H1 (cell line): ENCODE measurements around the gene DYNAP. TPM values are rescaled to one million over a fixed set of nuclear protein-coding genes. Genes with fewer than 3 reads are reported as not detected.

Experiments
- CTCF ChIA-PET: fragments of 300-600 bp; sonication (Branson Sonifier 250); formaldehyde crosslinking; loops from one replicate; lab custom pipeline; 2021; ENCODE audit not compliant: partially characterized antibody; lab: Charles Lee
- POLR2A ChIA-PET: fragments of 300-600 bp; sonication (Branson Sonifier 250); formaldehyde crosslinking; loops from one replicate; lab custom pipeline; 2021; ENCODE audit warnings: inconsistent platforms; ENCODE audit not compliant: partially characterized antibody; lab: Charles Lee
- DNase-seq, 2 experiments: peaks; one replicate each; pipeline versions ENCODE4 v3.0.0 to v3.0.0-alpha.2; 2010 to 2022; ENCODE audit warnings: low spot score in 2 of 2, low read depth in 1 of 2, mixed read lengths in 1 of 2
- FAIRE-seq: peaks from 2 replicates; lab custom pipeline; 2011; peaks lifted over from hg19 to GRCh38; lab: Jason Lieb, UNC
- H2AFZ ChIP-seq: 2 replicates; pipeline ENCODE4 v1.8.1; 2012; ENCODE audit warnings: low read length, inconsistent platforms
- H2AK5ac ChIP-seq: 2 replicates; pipeline ENCODE4 v1.6.1; 2013; ENCODE audit warnings: low read depth, low read length
- H2BK120ac ChIP-seq: replicated peaks from 2 replicates; pipeline ENCODE3; 2013; ENCODE audit warnings: low read depth, low read length, inconsistent platforms
- H2BK12ac ChIP-seq: 2 replicates; pipeline ENCODE4 v1.6.1; 2013; ENCODE audit warnings: low read depth, low read length
- H2BK15ac ChIP-seq: 2 replicates; pipeline ENCODE4 v1.6.1; 2013; ENCODE audit warnings: low read length
- H2BK20ac ChIP-seq: 2 replicates; pipeline ENCODE4 v1.6.1; 2013; ENCODE audit warnings: low read length
- H2BK5ac ChIP-seq: 2 replicates; pipeline ENCODE4 v1.6.1; 2013; ENCODE audit warnings: low read depth, low read length
- H3K14ac ChIP-seq: 2 replicates; pipeline ENCODE4 v1.6.1; 2013; ENCODE audit warnings: inconsistent platforms; ENCODE audit not compliant: insufficient read length
- H3K18ac ChIP-seq: 2 replicates; pipeline ENCODE4 v1.6.1; 2013; ENCODE audit warnings: low read length; ENCODE audit errors: extremely low read depth
- H3K23ac ChIP-seq: 2 replicates; pipeline ENCODE4 v1.6.1; 2013; ENCODE audit warnings: inconsistent platforms; ENCODE audit not compliant: insufficient read length
- H3K23me2 ChIP-seq: 2 replicates; pipeline ENCODE4 v1.6.1; 2013; ENCODE audit warnings: low read depth, low read length
- H3K27ac ChIP-seq: 2 replicates; pipeline ENCODE4 v1.6.1; 2011; ENCODE audit warnings: low read depth, low read length, inconsistent platforms
- H3K27me3 ChIP-seq, 4 experiments: replicated peaks in 1 of 4; 1 replicate in 1 of 4; 2 replicates in 3 of 4; pipeline versions ENCODE4 v1.6.1 to v1.8.1; 2011 to 2013; ENCODE audit warnings: low read length in 3 of 4, mild to moderate bottlenecking in 3 of 4, inconsistent platforms in 2 of 4, mixed read lengths in 2 of 4, moderate library complexity in 1 of 4; ENCODE audit not compliant: control insufficient read depth in 3 of 4, insufficient read depth in 3 of 4; ENCODE audit errors: extremely low read depth in 1 of 4
- H3K36me3 ChIP-seq, 4 experiments: 2 replicates each; pipeline versions ENCODE4 v1.6.1 to v1.8.1; 2011 to 2013; ENCODE audit warnings: mild to moderate bottlenecking in 4 of 4, low read length in 3 of 4, moderate library complexity in 2 of 4, control low read depth in 1 of 4, inconsistent platforms in 1 of 4; ENCODE audit not compliant: insufficient read depth in 4 of 4, control insufficient read depth in 2 of 4
- H3K4ac ChIP-seq: replicated peaks from 2 replicates; pipeline ENCODE3; 2013; ENCODE audit warnings: low read length, low read depth, mixed read lengths, inconsistent platforms; ENCODE audit not compliant: insufficient read length
- H3K4me1 ChIP-seq, 4 experiments: replicated peaks in 1 of 4; 1 replicate in 1 of 4; 2 replicates in 3 of 4; pipeline versions ENCODE4 v1.6.1 to v1.8.1; 2011 to 2013; ENCODE audit warnings: low read length in 3 of 4, inconsistent platforms in 2 of 4, mixed read lengths in 1 of 4; ENCODE audit not compliant: insufficient read depth in 4 of 4, control insufficient read depth in 3 of 4
- H3K4me2 ChIP-seq, 2 experiments: 2 replicates each; pipeline versions ENCODE4 v1.6.1 to v1.8.1; 2011 to 2013; ENCODE audit warnings: low read depth in 2 of 2, low read length in 2 of 2, control low read depth in 1 of 2, inconsistent platforms in 1 of 2, mild to moderate bottlenecking in 1 of 2; ENCODE audit not compliant: insufficient read depth in 1 of 2
- H3K4me3 ChIP-seq, 4 experiments: fragments of 200-600, 300-600 bp in 1 of 4; sonication (generic), shearing (Covaris generic), sonication (Bioruptor Twin) in 1 of 4; 2 replicates each; pipeline versions ENCODE4 v1.5.1 to v1.8.1; 2011 to 2016; ENCODE audit warnings: low read length in 4 of 4, low read depth in 3 of 4, control low read depth in 2 of 4, inconsistent platforms in 2 of 4, mild to moderate bottlenecking in 2 of 4, mixed read lengths in 1 of 4, moderate library complexity in 1 of 4; ENCODE audit not compliant: insufficient read depth in 2 of 4; ENCODE audit errors: extremely low read depth in 1 of 4
- H3K56ac ChIP-seq: replicated peaks from 2 replicates; pipeline ENCODE3; 2013; ENCODE audit warnings: low read depth, mild to moderate bottlenecking, mixed read lengths, low read length, inconsistent platforms; ENCODE audit not compliant: insufficient read length
- H3K79me1 ChIP-seq: 2 replicates; pipeline ENCODE4 v1.6.1; 2013; ENCODE audit warnings: low read depth, low read length, control low read depth
- H3K79me2 ChIP-seq, 2 experiments: 2 replicates each; pipeline versions ENCODE4 v1.6.1 to v1.8.1; 2012 to 2013; ENCODE audit warnings: low read length in 2 of 2, mild to moderate bottlenecking in 2 of 2, inconsistent platforms in 1 of 2; ENCODE audit not compliant: insufficient read depth in 2 of 2, control insufficient read depth in 1 of 2
- H3K9ac ChIP-seq, 4 experiments: replicated peaks in 1 of 4; 1 replicate in 1 of 4; 2 replicates in 3 of 4; pipeline versions ENCODE4 v1.6.1 to v1.8.1; 2011 to 2013; ENCODE audit warnings: low read depth in 3 of 4, low read length in 3 of 4, control low read depth in 2 of 4, mild to moderate bottlenecking in 2 of 4, moderate library complexity in 2 of 4, inconsistent platforms in 1 of 4; ENCODE audit errors: extremely low read depth in 1 of 4
- H3K9me3 ChIP-seq, 2 experiments: 2 replicates each; pipeline versions ENCODE4 v1.6.1 to v1.8.1; 2012 to 2013; ENCODE audit warnings: mild to moderate bottlenecking in 2 of 2, moderate library complexity in 2 of 2, control low read depth in 1 of 2, inconsistent platforms in 1 of 2, low read depth in 1 of 2, low read length in 1 of 2, mixed read lengths in 1 of 2; ENCODE audit not compliant: insufficient read depth in 2 of 2
- H4K20me1 ChIP-seq, 2 experiments: replicated peaks in 1 of 2; 2 replicates each; pipeline versions ENCODE3 to v1.8.1; 2011 to 2013; ENCODE audit warnings: inconsistent platforms in 2 of 2, low read length in 2 of 2, mild to moderate bottlenecking in 1 of 2; ENCODE audit not compliant: insufficient read depth in 2 of 2, control insufficient read depth in 1 of 2
- H4K5ac ChIP-seq: 2 replicates; pipeline ENCODE4 v1.6.1; 2013; ENCODE audit warnings: low read length, low read depth, mixed read lengths, inconsistent platforms; ENCODE audit not compliant: insufficient read length
- H4K8ac ChIP-seq: 2 replicates; pipeline ENCODE4 v1.8.0; 2013; ENCODE audit warnings: mild to moderate bottlenecking, moderate library complexity, low read length, inconsistent platforms; ENCODE audit not compliant: insufficient read depth; ENCODE audit errors: extremely low read depth
- H4K91ac ChIP-seq: replicated peaks from 2 replicates; pipeline ENCODE3; 2013; ENCODE audit warnings: low read length, mixed read lengths, inconsistent platforms; ENCODE audit not compliant: insufficient read length
- BACH1 ChIP-seq: IDR thresholded peaks from 2 replicates; pipeline ENCODE4 v1.6.1; 2012; ENCODE audit warnings: low read length, improper control_type of control experiment
- FOSL1 ChIP-seq: IDR thresholded peaks from 2 replicates; pipeline ENCODE4 v1.6.1; 2011; ENCODE audit warnings: mild to moderate bottlenecking, low read depth, low read length, moderate library complexity; ENCODE audit not compliant: insufficient read depth
- KDM4A ChIP-seq: IDR thresholded peaks from one replicate; pipeline ENCODE4 v1.7.1; 2012; ENCODE audit warnings: low read depth, mild to moderate bottlenecking, moderate library complexity, low read length, inconsistent platforms; ENCODE audit not compliant: severe bottlenecking
- KDM5A ChIP-seq: fragments of 200-600 bp; IDR thresholded peaks from 2 replicates; pipeline ENCODE4 v1.7.1; 2012; ENCODE audit warnings: mild to moderate bottlenecking, low read length, inconsistent platforms, mixed read lengths
- MAX ChIP-seq: IDR thresholded peaks from 2 replicates; pipeline ENCODE4 v1.6.1; 2012; ENCODE audit warnings: inconsistent platforms
- NANOG ChIP-seq: IDR thresholded peaks from 2 replicates; pipeline ENCODE4 v1.6.1; 2011; ENCODE audit warnings: low read length, low read depth, mild to moderate bottlenecking, inconsistent platforms; ENCODE audit not compliant: insufficient read depth, poor library complexity, severe bottlenecking
- RBBP5 ChIP-seq: IDR thresholded peaks from 2 replicates; pipeline ENCODE4 v1.7.1; 2012; ENCODE audit warnings: low read depth, mild to moderate bottlenecking, inconsistent platforms, low read length, moderate library complexity, borderline replicate concordance
- TBP ChIP-seq: IDR thresholded peaks from 2 replicates; pipeline ENCODE4 v1.6.1; 2011; ENCODE audit warnings: low read depth, low read length, improper control_type of control experiment
- TEAD4 ChIP-seq: IDR thresholded peaks from 2 replicates; pipeline ENCODE4 v1.6.1; 2012; ENCODE audit warnings: low read depth, low read length, inconsistent platforms, mixed read lengths
- ZNF274 ChIP-seq: IDR thresholded peaks from 2 replicates; pipeline ENCODE4 v1.7.0; 2012; ENCODE audit warnings: low read length, borderline replicate concordance; ENCODE audit errors: extremely low read depth
- WGBS, 2 experiments: shearing (Covaris generic) in 1 of 2; methylation state at CpG; one replicate each; pipeline versions ENCODE4 v1.1.6 to v1.1.7; 2013 to 2015; ENCODE audit warnings: low lambda C conversion rate in 2 of 2, mixed read lengths in 2 of 2, inconsistent platforms in 1 of 2, low coverage in 1 of 2, missing lambda C conversion rate in 1 of 2; ENCODE audit not compliant: insufficient replicate concordance in 2 of 2, insufficient coverage in 1 of 2, insufficient read length in 1 of 2; ENCODE audit errors: extremely low coverage in 1 of 2, missing lambda C conversion rate in 1 of 2; 5-methylcytosine and 5-hydroxymethylcytosine counted together
- polyA plus RNA-seq, 7 experiments: library from polyadenylated mRNA; depleted of rRNA in 3 of 7; stranded (reverse) in 5 of 7; unstranded in 2 of 7; fragments of >200 nt in 5 of 7; fragments of 200-250 nt in 2 of 7; gene quantifications; 1 replicate in 5 of 7; 2 replicates in 1 of 7; 4 replicates in 1 of 7; pipeline versions ENCODE4 v1.2.1 to v1.2.3, GENCODE V29; 2011 to 2013; ENCODE audit warnings: missing spikeins in 2 of 7, mixed read lengths in 2 of 7
- total RNA-seq: library from RNA; stranded (reverse); fragmentation: NEBNext Ultra II Directional; extraction: Animal tissue kit (Norgen Biotek cat#: 25700); gene quantifications from 2 replicates; pipeline ENCODE4 v1.2.1, GENCODE V29; 2021

The DYNAP gene
- total and polyA plus RNA-seq, 2 of the 8 experiments (the other 6 are each of a cell fraction or from before 2014, with no cell fraction given), result 0.22 to 1.5 TPM

- no peak overlapping the region for H3K14ac ChIP-seq
- DNase-seq (no peak), FAIRE-seq (no peak)
- H2AK5ac ChIP-seq, result no peak overlapping the region
- no peaks in the 10 kb centered on the region for H4K20me1 ChIP-seq
- H4K91ac ChIP-seq, result no peak overlapping the region
- H2BK20ac ChIP-seq, result no peak overlapping the region
- no peaks in the 10 kb centered on the region for H3K36me3 ChIP-seq
- H3K4me3 ChIP-seq, result no peak overlapping the region
- H3K4ac ChIP-seq, result no peak overlapping the region
- H3K9ac ChIP-seq, result no peak overlapping the region
- H3K79me1 ChIP-seq, result no peaks in the 10 kb centered on the region
- no peak for TF ChIP-seq RBBP5
- no peak for TF ChIP-seq BACH1
- TF ChIP-seq KDM4A, result no peak
- no peak for TF ChIP-seq TEAD4
- no peak for TF ChIP-seq TBP
- TF ChIP-seq MAX, result no peak
- no peak for TF ChIP-seq NANOG
- TF ChIP-seq ZNF274, result no peak
- no peak for TF ChIP-seq FOSL1
- TF ChIP-seq KDM5A, result no peak
- H2BK12ac ChIP-seq, result no peak overlapping the region
- ChIA-PET CTCF (interaction anchor here (0.9 to 2.1 kb wide), 3 partner anchors 10 to 59 kb away, joined by 3 to 4 read pairs (median 3); no protein-coding TSS in a partner anchor), POLR2A (no interaction called here)
- H2AFZ ChIP-seq, result no peak overlapping the region
- H2BK120ac ChIP-seq, result no peak overlapping the region
- no peaks in the 10 kb centered on the region for H3K27me3 ChIP-seq
- no peak overlapping the region for H4K8ac ChIP-seq
- H3K9me3 ChIP-seq, result peaks cover 4 to 9% of the 10 kb centered on the region in 2 experiments; a peak in 3 of 4 replicates
- H3K23ac ChIP-seq, result no peak overlapping the region
- 84% methylated on average over 2 of the region's 2 CpGs; no CpG with 5 or more reads in 1 of the 2 experiments for WGBS, 2 experiments
- no peak overlapping the region for H2BK5ac ChIP-seq
- H3K56ac ChIP-seq, result no peak overlapping the region
- no peak overlapping the region for H3K18ac ChIP-seq
- no peak overlapping the region for H4K5ac ChIP-seq
- H3K27ac ChIP-seq, result no peak overlapping the region
- H3K23me2 ChIP-seq, result no peaks in the 10 kb centered on the region; the same call in 1 of the 2 replicates
- H3K4me2 ChIP-seq, result no peak overlapping the region
- H3K79me2 ChIP-seq, result no peaks in the 10 kb centered on the region
- no peak overlapping the region for H2BK15ac ChIP-seq
- peaks cover 2 to 14% (median 11%) of the 10 kb centered on the region in 4 experiments; a peak in 5 of 7 replicates for H3K4me1 ChIP-seq
Observed at GRCh38 chr18:54611816-54612215, 20.8 kb downstream of the DYNAP start.
